HepG2 (cell line): ENCODE data around the gene GPR162.

Experiments
- IRF2 ChIP-seq: IDR thresholded peaks from 2 replicates; pipeline ENCODE4 v1.6.1; 2018; ENCODE audit warnings: missing genetic modification reagents, missing compliant biosample characterization
- TF ChIP-seq, protein P1 (sequence below): sonication (generic); formaldehyde crosslinking; IDR thresholded peaks from 2 replicates; pipeline ENCODE4 v1.5.0; 2020; ENCODE audit warnings: mild to moderate bottlenecking, missing genetic modification reagents, moderate library complexity

DNA sequence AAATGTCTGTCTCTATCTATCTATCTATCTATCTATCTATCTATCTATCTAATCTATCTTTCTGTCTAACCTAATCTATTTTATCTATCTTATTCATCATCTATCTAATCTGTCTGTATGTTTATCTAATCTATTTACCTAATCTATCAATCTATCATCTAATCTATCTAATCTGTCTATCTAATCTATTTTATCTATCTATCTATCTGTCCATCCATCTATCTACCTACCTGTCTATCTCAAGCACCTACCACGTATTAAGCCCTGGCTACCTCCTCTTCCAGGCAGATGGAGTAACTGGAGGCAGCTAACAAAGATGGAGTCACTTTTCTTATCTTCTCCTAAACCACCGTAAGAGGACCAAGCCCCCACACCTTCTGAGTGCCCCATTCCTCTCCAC, 26.5 kb upstream of the GPR162 start:
- no peak for TF ChIP-seq IRF2 (CRISPR knock-in tag)
- TF ChIP-seq, protein P1, sequence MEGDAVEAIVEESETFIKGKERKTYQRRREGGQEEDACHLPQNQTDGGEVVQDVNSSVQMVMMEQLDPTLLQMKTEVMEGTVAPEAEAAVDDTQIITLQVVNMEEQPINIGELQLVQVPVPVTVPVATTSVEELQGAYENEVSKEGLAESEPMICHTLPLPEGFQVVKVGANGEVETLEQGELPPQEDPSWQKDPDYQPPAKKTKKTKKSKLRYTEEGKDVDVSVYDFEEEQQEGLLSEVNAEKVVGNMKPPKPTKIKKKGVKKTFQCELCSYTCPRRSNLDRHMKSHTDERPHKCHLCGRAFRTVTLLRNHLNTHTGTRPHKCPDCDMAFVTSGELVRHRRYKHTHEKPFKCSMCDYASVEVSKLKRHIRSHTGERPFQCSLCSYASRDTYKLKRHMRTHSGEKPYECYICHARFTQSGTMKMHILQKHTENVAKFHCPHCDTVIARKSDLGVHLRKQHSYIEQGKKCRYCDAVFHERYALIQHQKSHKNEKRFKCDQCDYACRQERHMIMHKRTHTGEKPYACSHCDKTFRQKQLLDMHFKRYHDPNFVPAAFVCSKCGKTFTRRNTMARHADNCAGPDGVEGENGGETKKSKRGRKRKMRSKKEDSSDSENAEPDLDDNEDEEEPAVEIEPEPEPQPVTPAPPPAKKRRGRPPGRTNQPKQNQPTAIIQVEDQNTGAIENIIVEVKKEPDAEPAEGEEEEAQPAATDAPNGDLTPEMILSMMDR (CRISPR knock-in tag), result no peak
